COLO829 (cell line): Measurements from ENCODE around the gene FERMT2.

Experiments
- DNase-seq: peaks from one replicate; pipeline ENCODE4 v3.0.0; 2012; ENCODE audit warnings: low spot score

The FERMT2 gene

DNA sequence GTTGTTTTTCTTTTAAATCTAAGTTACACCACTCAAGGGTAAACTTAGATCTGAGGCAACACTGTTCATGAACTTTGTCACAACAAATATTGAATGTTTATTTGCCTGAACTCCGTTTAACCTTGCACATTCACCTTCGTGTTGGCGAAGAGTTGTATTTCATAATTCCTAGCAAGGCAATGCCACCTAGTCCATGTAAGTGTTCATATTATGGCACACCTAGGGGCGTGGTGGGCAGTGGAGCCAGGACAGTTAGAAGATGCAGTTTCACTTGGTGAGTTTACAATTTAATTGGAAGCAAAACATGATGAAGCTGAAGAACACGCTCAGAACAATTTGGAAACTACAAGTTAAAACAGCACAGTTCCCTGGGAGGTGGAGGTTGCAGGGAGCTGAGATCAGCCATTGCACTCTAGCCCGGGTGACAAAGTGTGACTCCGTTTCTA, 129.0 kb downstream of the FERMT2 start:
- no peak for DNase-seq

DNA sequence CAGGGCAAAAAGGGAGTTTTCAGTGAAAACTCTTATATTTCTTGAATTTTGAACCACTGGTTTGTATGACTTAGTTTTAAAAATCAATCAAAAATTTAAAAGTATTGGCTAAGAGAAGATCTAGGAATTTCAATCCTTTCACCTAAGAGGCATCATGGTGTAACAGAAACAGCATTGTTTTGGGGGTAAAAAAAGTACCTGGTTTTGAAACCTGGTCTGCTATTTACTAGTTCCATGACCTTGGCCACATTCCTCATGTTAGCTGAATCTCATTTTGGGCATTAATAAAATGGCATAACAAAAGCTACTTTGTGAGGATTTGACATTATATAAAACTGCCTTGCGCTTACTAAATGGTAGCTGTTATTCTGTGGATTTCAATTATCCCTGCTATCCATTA, 142.7 kb downstream of the FERMT2 start:
- peak; percentile 42 for DNase-seq
